ENCODE measurements around the gene MKRN2OS.

The MKRN2OS gene

GRCh38 chr3:12577379-12577778 lies 32.1 kb upstream of the MKRN2OS start:
- H4K20me1 ChIP-seq (ENCODE audit: insufficient read depth, low read length) = no peaks in the 10 kb centered on the region
- peaks cover 4% of the 10 kb centered on the region; the same call in 1 of the 2 replicates for H3K79me2 ChIP-seq (ENCODE audit: low read length)
- H3K4me1 ChIP-seq (ENCODE audit: low read length) = no peaks in the 10 kb centered on the region
- H2AFZ ChIP-seq (ENCODE audit: low read length) = no peak overlapping the region
- H3K9me3 ChIP-seq (replicated peaks; ENCODE audit: insufficient read depth, low read length) = no peaks in the 10 kb centered on the region
- TF ChIP-seq EZH2 (optimal IDR thresholded peaks at IDR 0.05; ENCODE audit: low read depth, low read length) = no peak
- TF ChIP-seq EZH2phosphoT487 (IDR thresholded peaks at IDR 0.05; ENCODE audit: low read length) = no peak
- no peak for TF ChIP-seq CTCF (IDR thresholded peaks at IDR 0.05; ENCODE audit: low read length)
- H3K27me3 ChIP-seq (replicated peaks; ENCODE audit: insufficient read depth, low read length) = no peaks in the 10 kb centered on the region
- no peaks in the 10 kb centered on the region for H3K9me2 ChIP-seq (replicated peaks; ENCODE audit: insufficient read depth, low read length)
- H3F3A ChIP-seq (ENCODE audit: insufficient read depth, low read length) = no peaks in the 10 kb centered on the region
- no peak overlapping the region for H3K9ac ChIP-seq (ENCODE audit: low read length)
- no peak overlapping the region for H3K27ac ChIP-seq (ENCODE audit: low read length)
- DNase-seq = no peak
- H3K4me2 ChIP-seq (ENCODE audit: low read depth, low read length) = no peak overlapping the region
- H3K4me3 ChIP-seq (ENCODE audit: low read length) = no peak overlapping the region
- 0 out of 2 replicates have a peak, but pooled peaks cover 13% of the 10 kb centered on the region for H3K36me3 ChIP-seq (replicated peaks; ENCODE audit: insufficient read depth, low read length)

GRCh38 chr3:12574661-12575060 lies 29.4 kb upstream of the MKRN2OS start:
- no peaks in the 10 kb centered on the region for H3F3A ChIP-seq (ENCODE audit: insufficient read depth, low read length)
- H3K36me3 ChIP-seq (replicated peaks; ENCODE audit: insufficient read depth, low read length) = 0 out of 2 replicates have a peak, but pooled peaks cover 5% of the 10 kb centered on the region
- no peaks in the 10 kb centered on the region for H3K4me1 ChIP-seq (ENCODE audit: low read length)
- no peaks in the 10 kb centered on the region for H3K27me3 ChIP-seq (replicated peaks; ENCODE audit: insufficient read depth, low read length)
- TF ChIP-seq EZH2 (optimal IDR thresholded peaks at IDR 0.05; ENCODE audit: low read depth, low read length) (no peak), EZH2phosphoT487 (IDR thresholded peaks at IDR 0.05; ENCODE audit: low read length) (no peak), CTCF (IDR thresholded peaks at IDR 0.05; ENCODE audit: low read length) (no peak)
- no peak overlapping the region for H3K4me2 ChIP-seq (ENCODE audit: low read depth, low read length)
- DNase-seq = no peak
- H3K9me2 ChIP-seq (replicated peaks; ENCODE audit: insufficient read depth, low read length) = no peaks in the 10 kb centered on the region
- H3K9me3 ChIP-seq (replicated peaks; ENCODE audit: insufficient read depth, low read length) = no peaks in the 10 kb centered on the region
- H3K27ac ChIP-seq (ENCODE audit: low read length) = no peak overlapping the region
- H3K79me2 ChIP-seq (ENCODE audit: low read length) = peaks cover 4% of the 10 kb centered on the region; the same call in 1 of the 2 replicates
- H2AFZ ChIP-seq (ENCODE audit: low read length) = no peak overlapping the region
- H3K4me3 ChIP-seq (ENCODE audit: low read length) = no peak overlapping the region
- H4K20me1 ChIP-seq (ENCODE audit: insufficient read depth, low read length) = no peaks in the 10 kb centered on the region
- no peak overlapping the region for H3K9ac ChIP-seq (ENCODE audit: low read length)

GRCh38 chr3:12574131-12574530 lies 28.8 kb upstream of the MKRN2OS start:
- Histone ChIP-seq H4K20me1 (ENCODE audit: insufficient read depth, low read length) (no peaks in the 10 kb centered on the region), H3F3A (ENCODE audit: insufficient read depth, low read length) (no peaks in the 10 kb centered on the region), H3K9me2 (replicated peaks; ENCODE audit: insufficient read depth, low read length) (no peaks in the 10 kb centered on the region), H3K9ac (ENCODE audit: low read length) (no peak overlapping the region), H3K9me3 (replicated peaks; ENCODE audit: insufficient read depth, low read length) (no peaks in the 10 kb centered on the region), H3K4me1 (ENCODE audit: low read length) (no peaks in the 10 kb centered on the region), H2AFZ (ENCODE audit: low read length) (no peak overlapping the region), H3K4me3 (ENCODE audit: low read length) (no peak overlapping the region), H3K27ac (ENCODE audit: low read length) (no peak overlapping the region), H3K27me3 (replicated peaks; ENCODE audit: insufficient read depth, low read length) (no peaks in the 10 kb centered on the region), H3K79me2 (ENCODE audit: low read length) (peaks cover 6% of the 10 kb centered on the region; the same call in 1 of the 2 replicates), H3K4me2 (ENCODE audit: low read depth, low read length) (no peak overlapping the region), H3K36me3 (replicated peaks; ENCODE audit: insufficient read depth, low read length) (0 out of 2 replicates have a peak, but pooled peaks cover 5% of the 10 kb centered on the region)
- DNase-seq = no peak
- TF ChIP-seq CTCF (IDR thresholded peaks at IDR 0.05; ENCODE audit: low read length) (no peak), EZH2phosphoT487 (IDR thresholded peaks at IDR 0.05; ENCODE audit: low read length) (no peak), EZH2 (optimal IDR thresholded peaks at IDR 0.05; ENCODE audit: low read depth, low read length) (no peak)
